Stimulated activated CD4-positive, alpha-beta T cell treated with anti-CD3 and anti-CD28 coated beads, Interleukin-2, amount 100 ng/mL, for 24 hours (primary cell): Measurements from ENCODE around the gene GARS1.
"Not testable (repeated sequence)": the region's sequence is repeated elsewhere in the genome, so short reads cannot be mapped to it uniquely, and the experiment has no call there.

Source experiments
- DNase-seq, 2 donors: peaks; one replicate each; pipeline ENCODE4 v3.0.0-alpha.2; 2020

The GARS1 gene

GRCh38 chr7:30633223-30633622 is 38.5 kb downstream of the GARS1 start:
- DNase-seq, result no peak

DNA sequence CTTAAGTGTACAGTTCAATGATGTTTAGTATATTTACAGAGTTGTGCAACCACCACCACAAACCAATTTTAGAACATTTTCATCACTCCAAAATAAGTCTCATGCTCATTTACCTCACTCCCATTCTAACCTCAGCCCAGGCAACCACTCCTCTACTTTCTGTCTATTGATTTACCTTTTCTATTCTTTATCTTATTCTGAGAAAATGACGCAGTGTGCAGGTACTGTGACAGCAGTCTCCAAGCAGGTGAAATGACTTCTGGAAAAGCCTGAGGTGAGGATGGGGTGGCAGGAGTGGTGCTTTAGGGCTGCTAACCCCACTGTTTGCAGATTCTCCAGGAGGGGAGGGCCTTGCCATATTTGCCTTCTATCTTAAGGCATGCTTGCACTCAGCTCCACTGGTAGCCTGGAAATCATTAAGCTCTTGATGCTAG is 39.5 kb downstream of the GARS1 start:
- DNase-seq, result no peak

GRCh38 chr7:30634634-30635201 is 40.0 kb downstream of the GARS1 start:
- DNase-seq, result no peak

GRCh38 chr7:30635798-30636197 is 41.1 kb downstream of the GARS1 start:
- DNase-seq, result no peak

- not testable (repeated sequence) for DNase-seq
These were observed 47.6 kb downstream of the GARS1 start for GRCh38 chr7:30642322-30642721.

- no peak for DNase-seq
These were observed 48.1 kb downstream of the GARS1 start for GRCh38 chr7:30642789-30643188.

DNA sequence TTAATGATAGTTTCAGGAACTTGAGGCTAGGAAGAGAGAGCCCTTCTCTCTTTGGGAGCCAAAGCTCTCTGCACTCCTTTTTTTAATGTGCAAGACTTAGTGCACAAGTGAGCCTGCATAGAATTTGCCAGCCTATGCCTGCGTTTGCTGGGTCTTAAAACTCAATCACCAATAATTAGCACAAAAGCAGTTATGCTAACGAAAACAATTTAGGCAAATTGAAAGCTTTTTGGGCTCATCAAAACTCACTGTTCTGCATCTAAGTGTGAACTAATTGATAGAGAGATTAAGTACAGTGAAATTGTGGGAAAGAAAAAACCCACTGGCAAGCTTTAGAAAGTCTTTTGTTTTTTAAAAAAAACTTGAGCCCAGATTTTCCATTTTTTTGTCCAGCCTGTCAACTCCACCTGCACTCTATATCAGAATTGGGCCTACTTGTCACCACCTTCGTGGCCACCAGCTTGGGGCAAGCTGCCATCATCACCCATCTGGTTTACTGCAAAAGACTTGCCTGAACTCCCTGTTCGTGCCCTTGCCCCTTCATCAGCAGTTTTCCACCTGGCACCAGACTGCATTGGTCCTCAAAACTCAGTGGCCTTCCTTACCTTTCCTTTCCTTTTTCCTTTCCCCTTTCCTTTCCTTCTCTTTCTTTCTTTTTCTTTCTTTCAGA is 49.7 kb downstream of the GARS1 start:
- no peak for DNase-seq

DNA sequence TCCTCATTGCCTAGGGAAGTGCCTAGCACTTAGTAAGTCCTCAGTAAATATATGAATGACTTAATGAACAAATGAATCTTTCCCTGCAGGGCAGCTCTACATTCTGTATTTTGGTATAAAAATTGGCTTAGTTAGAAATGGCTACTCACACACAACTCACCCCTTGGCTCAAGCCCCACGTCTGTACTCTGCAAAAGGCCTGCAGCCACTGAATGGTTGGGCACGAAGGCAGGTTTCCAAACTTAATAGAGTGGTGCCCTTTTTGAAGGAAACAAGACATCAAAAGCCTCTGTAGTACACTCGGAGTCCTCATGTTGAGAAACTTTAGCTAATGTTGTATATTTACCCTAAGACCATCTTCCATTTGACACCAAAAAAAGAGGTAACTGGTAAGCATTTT is 51.0 kb downstream of the GARS1 start:
- no peak for DNase-seq

- DNase-seq, result no peak
These were observed 51.5 kb downstream of the GARS1 start for GRCh38 chr7:30646154-30646553.

DNA sequence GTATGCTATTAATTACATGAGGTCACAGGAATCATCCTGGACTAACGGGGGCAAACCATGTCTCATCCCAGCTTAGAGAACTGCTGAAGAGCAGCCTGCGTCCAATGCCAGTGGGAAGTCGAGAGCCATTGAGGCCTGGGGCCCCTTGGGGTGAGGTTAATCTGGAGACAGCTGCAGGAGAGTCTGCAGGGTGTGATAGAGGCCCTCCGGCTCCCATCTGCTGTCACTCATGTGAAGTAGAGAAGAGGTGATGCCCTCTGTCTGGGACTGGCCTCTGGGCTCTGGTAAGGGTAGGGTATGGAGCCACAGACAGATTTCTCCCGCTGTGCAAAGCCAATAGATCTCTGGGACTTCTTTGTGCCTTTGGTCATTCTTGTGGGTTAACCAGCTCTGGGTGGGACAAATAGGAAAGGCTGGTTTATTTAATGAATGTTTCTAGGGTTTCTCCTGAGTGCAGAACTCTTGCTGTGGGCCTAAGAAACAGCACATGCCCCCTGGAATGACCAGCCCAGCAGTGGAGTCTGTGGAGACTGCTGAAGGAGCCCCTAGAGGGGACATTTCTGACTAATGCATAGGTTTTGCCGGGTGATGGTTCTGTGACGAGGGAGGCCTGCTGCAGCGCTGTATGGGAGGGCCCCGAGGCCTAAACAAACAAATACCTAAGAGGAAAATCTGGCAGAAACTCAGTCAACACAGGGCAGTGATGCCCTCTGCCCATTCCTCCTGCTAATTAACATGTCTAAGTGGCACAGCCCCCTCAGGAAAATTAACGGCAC is 53.1 kb downstream of the GARS1 start:
- no peak for DNase-seq

DNA sequence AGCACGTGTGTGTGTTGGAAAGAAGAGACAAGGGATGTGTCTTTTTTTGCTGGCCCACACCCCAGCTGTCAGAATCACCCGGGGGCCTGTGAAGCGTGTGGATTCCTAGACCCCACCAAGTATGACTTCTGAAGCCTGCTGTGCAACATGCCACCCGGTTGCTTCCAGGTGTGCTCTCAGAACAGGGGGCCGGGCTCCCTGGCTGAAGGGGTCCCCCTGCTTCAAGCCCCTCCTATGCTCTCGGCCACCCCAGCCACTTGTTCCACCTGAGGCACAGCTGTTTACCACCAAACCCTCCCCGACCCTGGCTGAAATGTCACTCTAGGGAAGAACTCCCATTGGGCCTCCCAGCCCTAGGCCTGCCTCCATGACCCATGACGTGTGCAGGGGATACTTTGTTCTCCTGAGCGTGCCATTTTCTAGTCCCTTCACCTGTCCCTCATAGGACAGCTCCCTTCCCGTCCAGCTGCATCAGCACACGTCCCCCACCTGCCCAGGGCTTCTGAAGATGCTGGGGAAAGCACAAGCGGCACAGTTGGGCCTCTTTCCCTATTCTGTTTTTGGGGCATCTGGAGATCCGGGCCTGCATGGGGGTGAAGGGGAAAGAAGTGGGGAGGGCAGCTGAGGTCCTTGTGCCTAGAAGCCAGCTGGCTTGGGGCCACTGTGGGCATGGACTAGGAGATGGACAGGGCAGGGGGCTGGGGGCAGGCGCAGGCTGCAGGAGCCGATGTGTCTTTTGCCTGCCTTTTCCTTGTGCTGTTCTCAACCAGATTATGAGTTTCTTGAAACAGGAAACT is 54.3 kb downstream of the GARS1 start:
- no peak for DNase-seq

DNA sequence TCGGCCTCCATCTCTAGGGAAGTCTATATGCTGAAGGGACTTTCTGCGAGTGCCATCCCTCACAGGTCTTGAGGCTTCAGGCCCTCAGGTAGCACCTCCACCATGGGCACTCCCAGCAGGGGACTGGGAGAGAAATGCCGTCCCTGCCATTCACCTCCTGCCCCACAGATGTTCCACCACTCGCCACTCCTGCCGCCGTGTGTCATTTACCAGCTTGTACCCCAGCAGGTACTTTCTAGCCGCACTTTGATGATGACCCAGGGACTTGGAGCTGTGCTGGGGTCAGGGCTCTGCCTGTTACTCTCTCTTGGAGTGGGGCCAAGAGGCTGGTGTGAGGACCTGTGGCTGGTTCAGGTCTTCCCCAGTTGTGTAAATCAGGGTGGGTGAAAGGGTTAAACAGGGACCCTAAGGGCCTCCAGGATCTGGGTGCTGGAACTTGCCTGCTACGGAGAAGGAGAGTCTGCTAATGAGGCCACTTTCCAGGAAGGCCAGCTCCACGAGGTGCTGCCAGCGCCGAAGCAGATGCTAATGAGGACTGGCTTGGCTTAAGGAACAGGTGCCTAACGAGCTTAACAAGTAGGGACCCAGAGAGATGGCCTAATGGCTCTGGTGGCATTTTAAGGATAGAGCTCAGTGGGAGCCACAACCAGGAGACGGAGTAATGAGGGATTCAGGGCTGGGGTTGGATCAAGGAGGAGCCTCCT is 55.2 kb downstream of the GARS1 start:
- DNase-seq, result no peak

DNA sequence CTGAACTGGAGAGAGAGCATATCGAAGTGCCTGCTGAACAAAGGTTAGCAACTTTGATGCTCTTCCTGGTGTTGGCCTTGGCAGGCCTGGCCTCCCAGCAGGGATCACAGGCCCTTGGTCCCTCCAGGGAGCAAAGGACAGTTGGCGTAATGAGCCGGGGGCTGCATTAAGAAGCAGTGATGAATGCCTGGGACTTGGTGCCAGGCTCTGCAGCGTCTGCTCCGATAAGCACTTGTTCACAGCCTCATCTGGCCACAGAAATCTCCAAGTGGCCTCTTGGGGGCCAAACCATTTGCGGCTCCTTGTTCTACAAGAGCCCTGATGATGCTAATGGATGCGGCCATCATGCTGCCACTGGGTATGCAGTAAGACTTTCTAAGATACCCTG is 55.7 kb downstream of the GARS1 start:
- DNase-seq, result no peak

DNA sequence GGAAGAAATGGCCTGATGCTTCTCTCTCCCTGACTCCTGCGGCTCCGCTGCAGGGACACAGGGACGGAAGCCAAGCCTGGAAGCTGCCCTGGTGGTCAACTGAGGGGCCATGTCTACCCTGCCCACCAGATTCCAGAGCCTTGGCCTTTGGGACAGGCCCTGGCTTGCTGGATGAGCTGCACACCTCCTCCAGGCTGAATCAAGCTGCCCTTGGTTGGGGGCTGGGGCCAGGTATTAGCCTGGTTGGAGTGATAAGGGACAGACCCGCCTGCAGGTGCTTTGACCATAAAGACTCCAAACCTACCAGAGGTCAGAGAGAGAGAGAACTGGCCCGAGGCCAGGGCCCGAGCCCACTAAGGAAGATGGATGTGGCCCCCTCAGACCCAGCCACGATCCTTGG is 57.5 kb downstream of the GARS1 start:
- no peak for DNase-seq

- DNase-seq, result no peak
These were observed 58.3 kb downstream of the GARS1 start for GRCh38 chr7:30652698-30653641.

GRCh38 chr7:30654296-30655090 is 59.8 kb downstream of the GARS1 start:
- DNase-seq, result no peak

DNA sequence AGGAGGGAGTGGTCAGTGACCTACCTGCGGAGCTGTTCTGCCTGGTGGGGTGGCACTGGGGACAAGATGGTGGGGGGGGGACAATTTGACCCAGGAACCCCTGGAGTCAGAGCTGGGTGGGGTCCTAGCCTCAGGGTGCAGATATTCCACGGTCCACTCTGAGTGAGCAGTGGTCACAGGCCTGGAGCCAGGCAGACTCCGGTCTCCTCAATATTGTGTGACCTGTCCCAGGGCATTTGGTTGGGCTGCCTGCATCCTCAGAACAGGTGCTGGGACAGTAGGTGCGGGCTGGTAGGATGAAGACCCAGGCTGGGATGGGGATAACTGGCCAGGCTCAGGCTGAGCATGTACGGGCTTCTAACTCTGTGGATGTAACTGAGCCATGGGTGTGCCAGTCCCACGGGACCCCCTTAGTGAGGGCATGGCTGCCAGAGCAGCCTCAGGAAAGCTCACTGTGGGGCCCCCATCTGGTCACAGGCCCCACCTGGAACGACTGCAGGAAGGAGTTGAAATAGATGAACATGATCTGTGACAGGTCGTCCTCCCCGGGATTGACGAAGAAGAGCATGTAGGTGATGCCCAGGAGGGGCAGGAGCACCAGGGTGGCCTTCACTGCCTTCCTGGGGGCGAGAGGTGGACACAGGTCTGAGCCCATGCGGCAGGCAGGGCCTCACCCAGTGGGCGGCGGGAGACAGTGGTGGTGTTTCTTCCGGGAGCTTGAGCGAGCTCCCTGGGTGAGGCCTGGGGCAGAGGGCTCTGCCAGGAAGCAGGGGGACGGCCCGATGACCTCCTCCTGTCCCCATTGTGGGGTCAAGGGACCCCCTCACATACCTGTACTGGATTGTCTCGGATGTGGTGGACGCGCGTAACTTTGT is 60.7 kb downstream of the GARS1 start:
- no peak for DNase-seq

DNA sequence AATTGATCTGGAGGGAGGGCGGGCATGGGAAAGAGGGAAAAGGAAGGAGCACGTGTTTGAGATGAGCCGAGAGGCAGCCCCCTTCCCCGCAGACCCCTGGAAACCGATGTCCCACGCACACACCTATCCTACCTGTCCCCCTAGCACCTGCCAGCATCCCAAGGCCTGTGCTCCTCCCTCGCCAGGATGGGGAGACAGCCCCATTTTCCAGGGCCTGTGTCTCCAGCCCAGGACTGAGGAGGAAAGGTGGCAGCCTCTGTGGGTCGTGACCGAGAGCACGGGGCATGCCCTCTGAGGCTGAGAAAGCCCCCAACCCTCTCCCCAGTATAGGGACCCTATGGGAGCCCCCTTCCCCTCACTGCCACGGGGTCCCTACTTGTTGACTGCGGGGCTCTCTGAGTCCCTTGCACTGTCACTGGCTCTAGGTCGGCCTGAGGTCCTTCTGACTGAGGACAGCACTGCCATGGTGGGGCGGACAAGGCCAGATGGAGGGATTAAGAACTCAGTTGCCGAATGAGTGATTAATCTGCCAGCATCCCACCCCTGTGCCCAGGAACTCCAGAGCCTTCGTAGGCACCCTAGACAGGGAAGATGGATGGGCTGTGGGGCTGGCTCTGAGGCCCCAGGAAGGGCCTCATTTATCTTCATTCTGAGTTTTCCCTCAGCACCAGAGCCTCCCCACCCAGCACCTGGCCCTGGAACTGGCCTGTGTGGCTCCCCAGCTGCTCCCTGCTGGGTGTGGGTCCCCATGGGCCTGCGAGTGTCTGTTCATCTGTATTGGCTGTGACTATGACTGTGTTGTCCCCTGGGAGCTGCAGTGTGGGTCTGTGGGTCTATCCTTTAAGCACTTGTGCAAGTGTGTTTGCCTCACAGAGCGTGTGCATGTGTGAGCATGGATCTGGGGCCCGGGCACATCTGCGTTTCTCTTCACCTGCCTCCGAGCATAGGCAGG is 61.6 kb downstream of the GARS1 start:
- no peak for DNase-seq
